ENCODE results near the gene FNDC5. TPM values are rescaled to one million over a fixed set of nuclear protein-coding genes. Genes with fewer than 3 reads are reported as not detected.
A peak's percentile ranks its signal among the peaks of the same experiment; 100 is the strongest.

FNDC5 gene
- total RNA-seq, 1 experiment from 2014 or later, result 4.5 TPM

- H2BK12ac ChIP-seq (ENCODE audit: insufficient read length, low read depth, low read length), result no peak overlapping the region
- H3K4ac ChIP-seq (ENCODE audit: low read depth, low read length), result no peak overlapping the region
- no peak overlapping the region for H3T11ph ChIP-seq (ENCODE audit: low read length)
- TF ChIP-seq, protein P1, sequence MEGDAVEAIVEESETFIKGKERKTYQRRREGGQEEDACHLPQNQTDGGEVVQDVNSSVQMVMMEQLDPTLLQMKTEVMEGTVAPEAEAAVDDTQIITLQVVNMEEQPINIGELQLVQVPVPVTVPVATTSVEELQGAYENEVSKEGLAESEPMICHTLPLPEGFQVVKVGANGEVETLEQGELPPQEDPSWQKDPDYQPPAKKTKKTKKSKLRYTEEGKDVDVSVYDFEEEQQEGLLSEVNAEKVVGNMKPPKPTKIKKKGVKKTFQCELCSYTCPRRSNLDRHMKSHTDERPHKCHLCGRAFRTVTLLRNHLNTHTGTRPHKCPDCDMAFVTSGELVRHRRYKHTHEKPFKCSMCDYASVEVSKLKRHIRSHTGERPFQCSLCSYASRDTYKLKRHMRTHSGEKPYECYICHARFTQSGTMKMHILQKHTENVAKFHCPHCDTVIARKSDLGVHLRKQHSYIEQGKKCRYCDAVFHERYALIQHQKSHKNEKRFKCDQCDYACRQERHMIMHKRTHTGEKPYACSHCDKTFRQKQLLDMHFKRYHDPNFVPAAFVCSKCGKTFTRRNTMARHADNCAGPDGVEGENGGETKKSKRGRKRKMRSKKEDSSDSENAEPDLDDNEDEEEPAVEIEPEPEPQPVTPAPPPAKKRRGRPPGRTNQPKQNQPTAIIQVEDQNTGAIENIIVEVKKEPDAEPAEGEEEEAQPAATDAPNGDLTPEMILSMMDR (conservative IDR thresholded peaks at IDR 0.05), result no peak
- Mint-ChIP-seq H3K4me3 (peak overlapping the region; percentile 66 to 82), H3K36me3 (ENCODE audit: insufficient read depth in 1 of 3, low read depth in 3 of 3) (peaks cover 0 to 8% (median 0%) of the 10 kb centered on the region in 3 experiments; a peak in 6 of 7 replicates), H3K27me3 (ENCODE audit: low read depth) (peaks cover 45% of the 10 kb centered on the region), H3K9me3 (no peaks in the 10 kb centered on the region), H3K27ac (no peak overlapping the region; a peak in 1 of 7 replicates), H3K4me1 (peaks cover 43 to 48% of the 10 kb centered on the region in 2 experiments)
- H3K27ac ChIP-seq (ENCODE audit: insufficient read length, low read depth, low read length), result no peak overlapping the region
- WGBS (ENCODE audit: extremely low coverage, insufficient read length, low lambda C conversion rate), result no CpG with 5 or more reads among the region's 13 CpGs
- peaks cover 21% of the 10 kb centered on the region; the same call in 1 of the 2 replicates for H3K27me3 ChIP-seq (ENCODE audit: insufficient read depth, low read length)
- no peaks in the 10 kb centered on the region for H3K79me2 ChIP-seq (ENCODE audit: insufficient read depth, low read length)
- H4K91ac ChIP-seq (ENCODE audit: insufficient read length, low read depth, low read length), result no peak overlapping the region
- no peak overlapping the region for H2BK5ac ChIP-seq (ENCODE audit: insufficient read length, low read length)
- H3K4me1 ChIP-seq (ENCODE audit: insufficient read depth, low read length), result peaks cover 5% of the 10 kb centered on the region; the same call in 1 of the 2 replicates
- H2AK5ac ChIP-seq (ENCODE audit: insufficient read length, low read length), result no peak overlapping the region
- H2BK20ac ChIP-seq (ENCODE audit: low read depth, low read length, poor library complexity, severe bottlenecking), result no peak overlapping the region
- no peak for DNase-seq
- no peaks in the 10 kb centered on the region for H4K20me1 ChIP-seq (ENCODE audit: control insufficient read depth, insufficient read depth, insufficient read length)
- H4K8ac ChIP-seq (replicated peaks; ENCODE audit: insufficient read length, low read depth, low read length), result no peak overlapping the region
- no peak overlapping the region for H3K9ac ChIP-seq (ENCODE audit: extremely low read depth, insufficient read length, low read length)
- H3K79me1 ChIP-seq (ENCODE audit: insufficient read depth, low read depth, low read length, poor library complexity, severe bottlenecking), result no peaks in the 10 kb centered on the region
- no peak overlapping the region for H3K56ac ChIP-seq (ENCODE audit: insufficient read length, low read depth, low read length)
- peak overlapping the region; percentile 67; the same call in 1 of the 2 replicates for H3K14ac ChIP-seq (ENCODE audit: insufficient read depth, low read length)
- no peak overlapping the region for H3K18ac ChIP-seq (ENCODE audit: insufficient read length, low read depth, low read length)
- no peak overlapping the region for H3K23ac ChIP-seq (ENCODE audit: insufficient read length, low read depth, low read length)
- H3K9me3 ChIP-seq (ENCODE audit: control insufficient read depth, low read depth, low read length), result no peaks in the 10 kb centered on the region
- H4K5ac ChIP-seq (ENCODE audit: insufficient read length, low read depth, low read length), result no peak overlapping the region
- H2BK120ac ChIP-seq (ENCODE audit: low read depth, low read length, poor library complexity, severe bottlenecking), result no peak overlapping the region
- H3K23me2 ChIP-seq (ENCODE audit: insufficient read length, low read depth, low read length, poor library complexity, severe bottlenecking), result peaks cover 4% of the 10 kb centered on the region
- peak overlapping the region; percentile 61 for H3K4me2 ChIP-seq (ENCODE audit: insufficient read depth, insufficient read length, low read length)
- no peak overlapping the region for H2AFZ ChIP-seq (ENCODE audit: low read length)
- no peak overlapping the region for H2BK15ac ChIP-seq (ENCODE audit: low read depth, low read length)
Observed at GRCh38 chr1:32871364-32872191, 866 bp upstream of the FNDC5 start.
